ENCODE measurements around the gene MRPS21. TPM values are rescaled to one million over a fixed set of nuclear protein-coding genes. Genes with fewer than 3 reads are reported as not detected.
"Not testable (repeated sequence)": the region's sequence is repeated elsewhere in the genome, so short reads cannot be mapped to it uniquely, and the experiment has no call there.

Gene MRPS21
- total and polyA plus RNA-seq, 2 experiments from 2014 or later, result 41.9 to 82.5 TPM

GRCh38 chr1:150302902-150303301 lies 9.2 kb downstream of the MRPS21 start:
- 79% methylated on average over 2 of the region's 2 CpGs for WGBS (ENCODE audit: low lambda C conversion rate, missing lambda C conversion rate)
- no peaks in the 10 kb centered on the region for H3K36me3 ChIP-seq (replicated peaks; ENCODE audit: insufficient read depth, low read depth)
- no peaks in the 10 kb centered on the region for H4K20me1 ChIP-seq (ENCODE audit: insufficient read depth, poor library complexity, severe bottlenecking)
- no peak for DNase-seq (ENCODE audit: low spot score)
- H3K4me2 ChIP-seq, result no peak overlapping the region
- H3K27me3 ChIP-seq, result no peaks in the 10 kb centered on the region
- no peak for TF ChIP-seq EZH2 (IDR thresholded peaks at IDR 0.05; ENCODE audit: borderline replicate concordance)
- TF ChIP-seq EZH2phosphoT487 (IDR thresholded peaks at IDR 0.05; ENCODE audit: low read depth, severe bottlenecking, unreplicated experiment), result no peak
- no peak for TF ChIP-seq CTCF (IDR thresholded peaks at IDR 0.05; ENCODE audit: poor library complexity)
- no peaks in the 10 kb centered on the region for H3K9me3 ChIP-seq (ENCODE audit: low read depth)
- H3K79me2 ChIP-seq, result no peaks in the 10 kb centered on the region
- H2AFZ ChIP-seq, result no peak overlapping the region
- no peak overlapping the region for H3K27ac ChIP-seq
- H3K4me3 ChIP-seq, result no peak overlapping the region
- H3K9me2 ChIP-seq (replicated peaks; ENCODE audit: insufficient read depth), result no peaks in the 10 kb centered on the region
- H3K4me1 ChIP-seq (ENCODE audit: insufficient read depth), result no peaks in the 10 kb centered on the region

GRCh38 chr1:150308585-150308984 lies 14.9 kb downstream of the MRPS21 start:
- not testable (repeated sequence) for H3K9me3 ChIP-seq (ENCODE audit: low read depth); DNase-seq (ENCODE audit: low spot score); H3K4me2 ChIP-seq; H3K27ac ChIP-seq; H3K27me3 ChIP-seq; H3K4me1 ChIP-seq (ENCODE audit: insufficient read depth); H3K4me3 ChIP-seq; H3K9me2 ChIP-seq (replicated peaks; ENCODE audit: insufficient read depth); H4K20me1 ChIP-seq (ENCODE audit: insufficient read depth, poor library complexity, severe bottlenecking); H3K36me3 ChIP-seq (replicated peaks; ENCODE audit: insufficient read depth, low read depth); H2AFZ ChIP-seq; H3K79me2 ChIP-seq
- WGBS (ENCODE audit: low lambda C conversion rate, missing lambda C conversion rate), result 99% methylated on average over 9 of the region's 9 CpGs

GRCh38 chr1:150309758-150310508 lies 16.3 kb downstream of the MRPS21 start:
- H3K9me3 ChIP-seq (ENCODE audit: low read depth), result no peaks in the 10 kb centered on the region
- H4K20me1 ChIP-seq (ENCODE audit: insufficient read depth, poor library complexity, severe bottlenecking), result no peaks in the 10 kb centered on the region
- H3K27me3 ChIP-seq, result no peaks in the 10 kb centered on the region
- H3K79me2 ChIP-seq, result no peaks in the 10 kb centered on the region
- no peaks in the 10 kb centered on the region for H3K4me1 ChIP-seq (ENCODE audit: insufficient read depth)
- no peaks in the 10 kb centered on the region for H3K36me3 ChIP-seq (replicated peaks; ENCODE audit: insufficient read depth, low read depth)
- 87% methylated on average over 10 of the region's 10 CpGs for whole genome bisulfite sequencing (ENCODE audit: low lambda C conversion rate, missing lambda C conversion rate)
- no peak overlapping the region for H3K4me3 ChIP-seq
- TF ChIP-seq CTCF (IDR thresholded peaks at IDR 0.05; ENCODE audit: poor library complexity) (no peak), EZH2phosphoT487 (IDR thresholded peaks at IDR 0.05; ENCODE audit: low read depth, severe bottlenecking, unreplicated experiment) (no peak), EZH2 (IDR thresholded peaks at IDR 0.05; ENCODE audit: borderline replicate concordance) (no peak)
- H2AFZ ChIP-seq, result no peak overlapping the region
- H3K27ac ChIP-seq, result no peak overlapping the region
- no peaks in the 10 kb centered on the region for H3K9me2 ChIP-seq (replicated peaks; ENCODE audit: insufficient read depth)
- DNase-seq (ENCODE audit: low spot score), result no peak
- no peak overlapping the region for H3K4me2 ChIP-seq

GRCh38 chr1:150311762-150312161 lies 18.1 kb downstream of the MRPS21 start:
- no peak overlapping the region for H3K27ac ChIP-seq
- no peak overlapping the region for H2AFZ ChIP-seq
- WGBS (ENCODE audit: low lambda C conversion rate, missing lambda C conversion rate), result 88% methylated on average over 2 of the region's 2 CpGs
- no peaks in the 10 kb centered on the region for H3K36me3 ChIP-seq (replicated peaks; ENCODE audit: insufficient read depth, low read depth)
- H3K4me2 ChIP-seq, result no peak overlapping the region
- H3K4me1 ChIP-seq (ENCODE audit: insufficient read depth), result no peaks in the 10 kb centered on the region
- H3K4me3 ChIP-seq, result no peak overlapping the region
- TF ChIP-seq EZH2 (IDR thresholded peaks at IDR 0.05; ENCODE audit: borderline replicate concordance), result no peak
- no peak for TF ChIP-seq CTCF (IDR thresholded peaks at IDR 0.05; ENCODE audit: poor library complexity)
- no peak for TF ChIP-seq EZH2phosphoT487 (IDR thresholded peaks at IDR 0.05; ENCODE audit: low read depth, severe bottlenecking, unreplicated experiment)
- no peaks in the 10 kb centered on the region for H3K79me2 ChIP-seq
- H4K20me1 ChIP-seq (ENCODE audit: insufficient read depth, poor library complexity, severe bottlenecking), result no peaks in the 10 kb centered on the region
- no peaks in the 10 kb centered on the region for H3K9me2 ChIP-seq (replicated peaks; ENCODE audit: insufficient read depth)
- no peak for DNase-seq (ENCODE audit: low spot score)
- no peaks in the 10 kb centered on the region for H3K27me3 ChIP-seq
- H3K9me3 ChIP-seq (ENCODE audit: low read depth), result no peaks in the 10 kb centered on the region

GRCh38 chr1:150314691-150315090 lies 21.0 kb downstream of the MRPS21 start:
- not testable (repeated sequence) for H3K9me3 ChIP-seq (ENCODE audit: low read depth); H3K27me3 ChIP-seq; H3K79me2 ChIP-seq; H3K4me1 ChIP-seq (ENCODE audit: insufficient read depth); DNase-seq (ENCODE audit: low spot score); H3K36me3 ChIP-seq (replicated peaks; ENCODE audit: insufficient read depth, low read depth); H3K4me3 ChIP-seq; H4K20me1 ChIP-seq (ENCODE audit: insufficient read depth, poor library complexity, severe bottlenecking); H3K27ac ChIP-seq; H2AFZ ChIP-seq; H3K9me2 ChIP-seq (replicated peaks; ENCODE audit: insufficient read depth); H3K4me2 ChIP-seq
- WGBS (ENCODE audit: low lambda C conversion rate, missing lambda C conversion rate), result 92% methylated on average over 4 of the region's 4 CpGs
